Common myeloid progenitor, CD34-positive (primary cell): ENCODE measurements around the gene ZNF512.

Experiments used
- CTCF ChIA-PET: fragments of 350-600 bp; sonication (Branson Sonifier 250); formaldehyde crosslinking; loops from one replicate; lab custom pipeline; 2021; ENCODE audit warnings: antibody characterized with exemption; lab: Charles Lee
- POLR2A ChIA-PET: fragments of 350-600 bp; sonication (Branson Sonifier 250); formaldehyde crosslinking; loops from one replicate; lab custom pipeline; 2021; ENCODE audit warnings: antibody characterized with exemption; lab: Charles Lee
- DNase-seq, 3 donors: peaks; one replicate each; pipeline versions ENCODE4 v3.0.0 to v3.0.0-alpha.2; 2013
- H3K27ac ChIP-seq, 2 experiments: 1 replicate in 1 of 2; 2 replicates in 1 of 2; pipeline ENCODE4 v1.7.0; 2013; ENCODE audit warnings: inconsistent platforms in 2 of 2, low read length in 2 of 2, mild to moderate bottlenecking in 2 of 2, low read depth in 1 of 2, moderate library complexity in 1 of 2; ENCODE audit not compliant: severe bottlenecking in 2 of 2, insufficient read depth in 1 of 2, poor library complexity in 1 of 2
- H3K27me3 ChIP-seq, 5 experiments: replicated peaks in 2 of 5; 1 replicate in 3 of 5; 2 replicates in 2 of 5; pipeline versions ENCODE4 v1.6.1 to v1.7.0; 2013; ENCODE audit warnings: low read length in 4 of 5, mild to moderate bottlenecking in 2 of 5, moderate library complexity in 2 of 5, inconsistent platforms in 1 of 5; ENCODE audit not compliant: insufficient read depth in 5 of 5, control insufficient read depth in 4 of 5
- H3K36me3 ChIP-seq, 4 experiments: 1 replicate in 2 of 4; 2 replicates in 2 of 4; pipeline versions ENCODE4 v1.6.1 to v1.7.0; 2013; ENCODE audit warnings: low read length in 3 of 4, control low read depth in 1 of 4, mild to moderate bottlenecking in 1 of 4; ENCODE audit not compliant: control insufficient read depth in 4 of 4, insufficient read depth in 4 of 4
- H3K4me1 ChIP-seq, 4 experiments: 1 replicate in 3 of 4; 2 replicates in 1 of 4; pipeline versions ENCODE4 v1.6.1 to v1.7.1; 2013; ENCODE audit warnings: low read length in 3 of 4, mild to moderate bottlenecking in 3 of 4, control low read depth in 1 of 4, inconsistent platforms in 1 of 4, moderate library complexity in 1 of 4; ENCODE audit not compliant: control insufficient read depth in 4 of 4, insufficient read depth in 4 of 4; ENCODE audit errors: control extremely low read depth in 1 of 4
- H3K4me3 ChIP-seq, 7 experiments: 1 replicate in 4 of 7; 2 replicates in 3 of 7; pipeline versions ENCODE4 v1.5.1 to v1.7.0; 2013; ENCODE audit warnings: mild to moderate bottlenecking in 7 of 7, low read length in 6 of 7, moderate library complexity in 6 of 7, inconsistent platforms in 2 of 7, low read depth in 2 of 7, control low read depth in 1 of 7; ENCODE audit not compliant: insufficient read depth in 4 of 7, control insufficient read depth in 1 of 7; ENCODE audit errors: extremely low read depth in 1 of 7
- H3K9me3 ChIP-seq, 5 experiments: 1 replicate in 4 of 5; 2 replicates in 1 of 5; pipeline versions ENCODE4 v1.6.1 to v1.7.1; 2013; ENCODE audit warnings: low read length in 4 of 5, mild to moderate bottlenecking in 2 of 5, inconsistent platforms in 1 of 5, low read depth in 1 of 5, moderate library complexity in 1 of 5; ENCODE audit not compliant: control insufficient read depth in 4 of 5, insufficient read depth in 2 of 5; ENCODE audit errors: control extremely low read depth in 1 of 5
- WGBS: methylation state at CpG from one replicate; pipeline ENCODE4 v1.1.5; 2013; ENCODE audit not compliant: insufficient coverage; 5-methylcytosine and 5-hydroxymethylcytosine counted together

Gene ZNF512

DNA sequence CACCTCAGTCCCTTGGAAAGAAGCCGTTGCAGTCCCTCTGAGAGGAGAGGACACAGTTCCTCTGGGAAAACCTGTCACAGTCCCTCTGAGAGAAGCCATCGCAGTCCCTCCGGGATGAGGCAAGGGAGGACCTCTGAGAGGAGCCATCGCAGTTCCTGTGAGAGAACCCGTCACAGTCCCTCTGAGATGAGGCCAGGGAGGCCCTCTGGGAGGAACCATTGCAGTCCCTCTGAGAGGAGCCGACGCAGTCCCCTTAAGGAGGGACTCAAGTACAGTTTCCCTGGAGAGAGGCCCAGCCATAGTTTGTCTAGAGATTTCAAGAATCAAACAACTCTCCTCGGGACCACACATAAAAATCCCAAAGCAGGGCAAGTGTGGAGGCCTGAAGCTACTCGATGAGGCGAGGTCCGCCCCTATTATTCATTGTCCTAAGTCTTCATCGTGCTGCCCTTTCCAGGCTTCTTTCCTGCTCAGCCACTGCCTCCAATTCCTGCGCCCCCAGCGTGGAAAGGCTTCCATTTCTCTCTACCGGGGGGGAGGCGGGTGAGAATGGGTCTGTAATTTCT is 630 bp upstream of the ZNF512 start:
- CTCF ChIA-PET, result no interaction called here

DNA sequence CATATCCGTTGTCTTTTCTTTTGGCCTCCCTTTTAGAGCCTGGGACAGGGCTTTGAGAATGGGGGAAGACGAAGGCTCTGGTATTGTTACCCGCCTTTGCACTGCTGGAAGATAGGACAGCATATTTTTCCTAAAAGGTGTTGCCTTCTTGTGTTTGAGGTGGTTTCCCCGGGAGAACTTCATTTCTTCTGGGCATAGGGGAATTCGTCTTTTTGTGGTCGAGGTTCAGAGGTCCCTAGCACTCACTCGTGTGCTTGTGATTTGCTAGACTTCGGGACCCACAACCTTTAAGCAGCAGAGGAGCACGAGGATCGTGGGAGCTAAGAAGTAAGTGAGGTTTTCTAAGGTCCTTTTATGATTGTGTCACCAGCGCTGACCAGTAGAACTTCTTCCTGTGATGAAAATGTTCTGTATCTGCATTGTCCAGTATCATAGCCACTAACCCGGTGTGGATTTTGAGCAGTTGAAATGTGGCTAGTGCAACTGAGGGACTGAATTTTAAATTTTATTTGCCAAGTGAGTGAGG is 611 bp downstream of the ZNF512 start:
- WGBS, result 14% methylated on average over 7 of the region's 12 CpGs
- Histone ChIP-seq H3K27me3 (no peaks in the 10 kb centered on the region), H3K4me3 (peak overlapping the region; percentile 32 to 89 (median 83)), H3K27ac (peak overlapping the region; percentile 18 to 80), H3K9me3 (peaks cover 0 to 17% (median 4%) of the 10 kb centered on the region in 5 experiments), H3K4me1 (peaks cover 9 to 29% (median 15%) of the 10 kb centered on the region in 4 experiments), H3K36me3 (no peaks in the 10 kb centered on the region)
- ChIA-PET CTCF (interaction anchor here (0.6 kb wide), 1 partner anchor 567 kb away, joined by 3 read pairs; no protein-coding TSS in a partner anchor), POLR2A (interaction anchor here (0.6 to 0.9 kb wide), 2 partner anchors 21 to 245 kb away, joined by 4 to 6 read pairs; no protein-coding TSS in a partner anchor)
- DNase-seq, result peak in 1 of 3 donors; percentile 2

More for the DNA sequence above, 630 bp upstream of the ZNF512 start:
- POLR2A ChIA-PET, result no interaction called here
- Histone ChIP-seq H3K4me1 (peaks cover 9 to 29% (median 15%) of the 10 kb centered on the region in 4 experiments), H3K27me3 (no peaks in the 10 kb centered on the region), H3K9me3 (peaks cover 4 to 25% (median 8%) of the 10 kb centered on the region in 5 experiments), H3K4me3 (peak overlapping the region in 6 of 7 experiments; percentile 32 to 89 (median 82)), H3K36me3 (no peaks in the 10 kb centered on the region), H3K27ac (peak overlapping the region in 1 of 2 experiments; percentile 69)
- peak in 1 of 3 donors; percentile 10 for DNase-seq
- 89% methylated on average over 14 of the region's 16 CpGs for WGBS

DNA sequence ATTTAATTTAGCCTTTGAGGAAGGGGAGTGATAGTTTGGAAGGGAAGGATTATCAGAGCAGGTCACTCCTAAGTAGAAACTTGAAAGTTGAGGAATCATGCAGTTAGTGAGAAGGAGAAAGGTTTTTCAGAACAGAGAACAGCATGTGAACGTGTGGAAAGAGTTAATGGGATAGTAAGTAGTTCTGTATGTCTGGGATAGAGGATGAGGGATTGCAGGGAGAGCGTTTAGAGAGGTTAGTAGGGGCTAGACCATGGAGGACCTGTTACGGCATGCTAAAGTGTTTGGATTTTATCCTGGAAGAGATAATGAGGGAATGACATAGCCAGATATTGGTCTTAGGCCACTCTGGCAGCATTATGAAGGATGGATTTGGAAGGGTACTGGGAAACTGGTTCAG is 1.8 kb downstream of the ZNF512 start:
- 100% methylated on average over 3 of the region's 3 CpGs for WGBS
- Histone ChIP-seq H3K4me3 (peak overlapping the region in 1 of 7 experiments; percentile 84), H3K36me3 (no peaks in the 10 kb centered on the region), H3K9me3 (peaks cover 0 to 14% (median 2%) of the 10 kb centered on the region in 5 experiments), H3K27me3 (no peaks in the 10 kb centered on the region), H3K27ac (no peak overlapping the region), H3K4me1 (peaks cover 9 to 29% (median 15%) of the 10 kb centered on the region in 4 experiments)
- ChIA-PET POLR2A (no interaction called here), CTCF (interaction anchor here (1.0 to 1.5 kb wide), 2 partner anchors 12 to 79 kb away, joined by 3 to 5 read pairs; partner anchors contain the start of gene SUPT7L)
- DNase-seq, result no peak

DNA sequence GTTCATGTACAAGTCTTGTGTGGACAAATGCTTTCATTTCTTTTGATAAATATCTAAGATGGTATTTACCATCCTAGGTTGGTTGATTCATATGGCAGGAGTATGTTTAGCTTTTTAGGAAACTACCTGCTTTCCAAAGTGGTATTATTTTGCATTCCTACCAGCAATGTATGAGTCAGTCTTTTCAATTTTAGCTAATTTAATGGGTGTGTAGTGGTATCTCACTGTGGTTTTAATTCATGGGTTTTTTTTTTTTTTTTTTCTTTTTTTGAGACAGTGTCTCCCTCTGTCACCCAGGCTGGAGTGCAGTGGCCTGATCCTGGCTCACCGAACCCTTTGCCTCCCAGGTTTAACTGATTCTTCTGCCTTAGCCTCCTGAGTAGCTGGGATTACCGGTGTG is 4.2 kb downstream of the ZNF512 start:
- H3K27ac ChIP-seq, result no peak overlapping the region
- ChIA-PET POLR2A (no interaction called here), CTCF (no interaction called here)
- DNase-seq, result no peak
- peaks cover 9 to 29% (median 15%) of the 10 kb centered on the region in 4 experiments for H3K4me1 ChIP-seq
- peaks cover 0 to 2% (median 0%) of the 10 kb centered on the region in 4 experiments for H3K36me3 ChIP-seq
- H3K4me3 ChIP-seq, result no peak overlapping the region
- H3K9me3 ChIP-seq, result peaks cover 5 to 29% (median 8%) of the 10 kb centered on the region in 5 experiments
- WGBS, result no CpG with 5 or more reads among the region's 2 CpGs
- H3K27me3 ChIP-seq, result no peaks in the 10 kb centered on the region

DNA sequence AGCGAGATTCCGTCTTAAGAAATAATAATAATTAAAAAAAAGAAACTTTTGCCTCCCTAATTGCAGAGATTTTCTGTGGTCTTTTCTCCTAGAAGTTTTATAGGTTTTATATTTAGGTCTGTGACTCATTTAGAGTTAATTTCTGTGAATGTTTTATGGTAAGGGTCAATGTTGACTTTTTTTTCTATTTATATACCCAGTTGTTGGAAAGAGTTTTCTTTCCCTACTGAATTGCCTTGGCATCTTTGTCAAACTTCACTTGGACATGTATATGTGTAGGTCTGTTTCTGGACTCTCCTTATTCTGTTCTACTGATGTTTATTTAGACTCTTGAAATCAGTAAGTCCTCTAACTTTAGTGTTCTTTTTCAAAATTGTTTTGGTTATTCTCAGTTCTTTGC is 5.5 kb downstream of the ZNF512 start:
- Histone ChIP-seq H3K27ac (no peak overlapping the region), H3K36me3 (peaks cover 0 to 3% (median 0%) of the 10 kb centered on the region in 4 experiments), H3K9me3 (peaks cover 6 to 40% (median 10%) of the 10 kb centered on the region in 5 experiments), H3K4me1 (peaks cover 6 to 18% (median 13%) of the 10 kb centered on the region in 4 experiments), H3K27me3 (no peaks in the 10 kb centered on the region), H3K4me3 (no peak overlapping the region)
- no peak for DNase-seq
- CTCF ChIA-PET, result no interaction called here
- WGBS, result no CpG with 5 or more reads among the region's 2 CpGs
- POLR2A ChIA-PET, result no interaction called here

DNA sequence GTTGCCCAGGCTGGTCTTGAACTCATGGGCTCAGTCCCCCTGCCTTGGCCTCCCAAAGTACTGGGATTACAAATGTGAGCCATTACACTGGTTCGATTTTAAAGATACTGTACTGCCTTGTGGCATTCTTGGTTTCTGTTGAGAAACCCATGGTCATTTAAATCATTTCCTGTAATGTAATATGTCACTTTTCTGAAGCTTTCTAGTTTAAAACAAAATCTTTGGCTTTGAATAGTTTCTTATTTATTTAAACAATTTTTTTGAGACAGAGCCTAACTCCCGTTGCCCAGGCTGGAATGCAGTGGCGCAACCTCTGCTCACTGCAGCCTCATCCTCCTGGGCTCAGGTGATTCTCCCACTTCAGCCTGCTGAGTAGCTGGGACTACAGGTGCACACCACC is 8.9 kb downstream of the ZNF512 start:
- Histone ChIP-seq H3K4me1 (no peaks in the 10 kb centered on the region), H3K27me3 (no peaks in the 10 kb centered on the region), H3K9me3 (peaks cover 10 to 54% (median 25%) of the 10 kb centered on the region in 5 experiments), H3K27ac (no peak overlapping the region), H3K4me3 (no peak overlapping the region), H3K36me3 (peaks cover 0 to 18% (median 3%) of the 10 kb centered on the region in 4 experiments)
- ChIA-PET POLR2A (no interaction called here), CTCF (no interaction called here)
- DNase-seq, result no peak
- 100% methylated on average over 2 of the region's 3 CpGs for WGBS

DNA sequence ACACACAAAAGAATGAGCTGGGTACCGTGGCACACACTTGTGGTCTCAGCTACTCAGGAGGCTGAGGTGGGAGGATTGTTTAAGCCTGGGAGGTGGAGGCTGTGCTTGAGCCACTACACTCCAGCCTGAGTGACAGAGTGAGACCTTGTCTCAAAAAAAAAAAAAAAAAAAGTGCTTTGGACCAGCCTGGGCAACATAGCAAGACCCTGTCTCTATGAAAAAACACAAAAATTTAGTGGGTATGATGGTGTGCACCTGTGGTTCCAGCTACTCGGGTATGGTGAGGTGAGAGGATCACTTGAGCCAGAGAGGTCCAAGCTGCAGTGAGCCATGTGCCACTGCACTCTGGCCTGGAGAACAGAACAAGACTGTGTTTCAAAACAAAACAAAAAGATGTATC is 10.4 kb downstream of the ZNF512 start:
- CTCF ChIA-PET, result interaction anchor here (1.0 kb wide), 1 partner anchor 11 kb away, joined by 3 read pairs; no protein-coding TSS in a partner anchor
- Histone ChIP-seq H3K27ac (no peak overlapping the region), H3K36me3 (peaks cover 0 to 18% (median 5%) of the 10 kb centered on the region in 4 experiments), H3K4me1 (no peaks in the 10 kb centered on the region), H3K4me3 (no peak overlapping the region), H3K9me3 (peaks cover 8 to 53% (median 25%) of the 10 kb centered on the region in 5 experiments), H3K27me3 (no peaks in the 10 kb centered on the region)
- POLR2A ChIA-PET, result no interaction called here
- WGBS, result 100% methylated on average over 1 of the region's 2 CpGs
- no peak for DNase-seq
